Stimulated activated CD4-positive, alpha-beta T cell treated with anti-CD3 and anti-CD28 coated beads, TNF-alpha, amount 100 ng/mL, for 4 hours (primary cell): ENCODE measurements around the gene MRPL38.
"Not testable (repeated sequence)": the region's sequence is repeated elsewhere in the genome, so short reads cannot be mapped to it uniquely, and the experiment has no call there.

Experiments used
- DNase-seq, 3 experiments: peaks; one replicate each; pipeline ENCODE4 v3.0.0-alpha.2; 2020; ENCODE audit warnings: low read depth in 3 of 3

The MRPL38 gene

GRCh38 chr17:75854101-75854748, 50.5 kb downstream of the MRPL38 start:
- no peak for DNase-seq

GRCh38 chr17:75853433-75853832, 51.3 kb downstream of the MRPL38 start:
- DNase-seq, result no peak

GRCh38 chr17:75851693-75851991, 53.0 kb downstream of the MRPL38 start:
- DNase-seq, result not testable (repeated sequence)

GRCh38 chr17:75850928-75851692, 53.6 kb downstream of the MRPL38 start:
- no peak for DNase-seq

GRCh38 chr17:75849724-75850123, 55.0 kb downstream of the MRPL38 start:
- DNase-seq, result no peak

- no peak for DNase-seq
Measured at GRCh38 chr17:75849279-75849646, 55.4 kb downstream of the MRPL38 start.
